ENCODE data around the gene SLC25A41.
"Not testable (repeated sequence)": the region's sequence is repeated elsewhere in the genome, so short reads cannot be mapped to it uniquely, and the experiment has no call there.

Gene SLC25A41

GRCh38 chr19:6428692-6429418, 4.7 kb downstream of the SLC25A41 start:
- DNase-seq (ENCODE audit: low read depth, low spot score) = not testable (repeated sequence)

- DNase-seq (ENCODE audit: low read depth, low spot score) = no peak
Observed at GRCh38 chr19:6427131-6427530, 6.4 kb downstream of the SLC25A41 start.

DNA sequence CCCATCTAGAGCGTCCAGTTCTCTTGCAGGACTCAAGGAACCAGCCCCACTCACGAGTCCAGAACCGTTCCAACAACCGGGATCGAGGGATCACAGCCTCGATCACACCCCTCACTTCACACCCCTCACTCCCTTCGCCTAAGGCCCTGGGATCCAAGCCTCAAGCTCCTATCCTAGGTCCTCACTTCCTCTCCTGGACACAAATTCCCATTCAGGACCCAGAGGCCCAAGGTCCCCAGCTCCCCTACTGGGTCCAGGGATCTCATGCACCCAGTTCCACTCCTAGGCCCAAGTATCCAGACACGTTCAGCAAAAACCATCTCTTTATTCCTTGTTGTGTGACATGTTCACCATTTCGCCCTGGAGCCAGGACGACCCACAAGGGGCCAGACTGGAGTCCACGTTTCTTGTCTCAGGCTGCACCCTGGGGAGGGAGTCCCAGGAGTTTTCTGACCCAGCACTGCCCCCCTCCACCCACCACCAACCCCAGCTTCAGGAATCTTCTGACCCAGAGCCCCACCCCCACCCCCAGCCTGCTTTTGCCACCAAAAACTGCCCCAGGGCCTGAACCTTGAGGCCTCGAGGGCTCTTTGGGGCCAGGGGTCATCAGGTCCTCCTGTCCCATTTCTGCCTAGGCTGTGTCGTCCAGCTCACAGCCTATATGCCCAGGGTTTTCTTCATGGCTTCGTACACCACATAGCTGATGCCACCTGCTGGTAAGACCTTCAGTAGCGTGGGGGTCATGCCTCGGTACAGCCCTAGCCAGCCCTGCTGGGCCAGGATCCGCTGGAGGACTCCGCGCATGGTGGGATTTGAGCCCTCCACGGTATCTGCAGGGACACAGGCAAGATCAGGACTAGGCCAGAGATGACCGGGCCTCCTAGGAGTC, 7.6 kb downstream of the SLC25A41 start:
- no peak for DNase-seq (ENCODE audit: low read depth, low spot score)

DNA sequence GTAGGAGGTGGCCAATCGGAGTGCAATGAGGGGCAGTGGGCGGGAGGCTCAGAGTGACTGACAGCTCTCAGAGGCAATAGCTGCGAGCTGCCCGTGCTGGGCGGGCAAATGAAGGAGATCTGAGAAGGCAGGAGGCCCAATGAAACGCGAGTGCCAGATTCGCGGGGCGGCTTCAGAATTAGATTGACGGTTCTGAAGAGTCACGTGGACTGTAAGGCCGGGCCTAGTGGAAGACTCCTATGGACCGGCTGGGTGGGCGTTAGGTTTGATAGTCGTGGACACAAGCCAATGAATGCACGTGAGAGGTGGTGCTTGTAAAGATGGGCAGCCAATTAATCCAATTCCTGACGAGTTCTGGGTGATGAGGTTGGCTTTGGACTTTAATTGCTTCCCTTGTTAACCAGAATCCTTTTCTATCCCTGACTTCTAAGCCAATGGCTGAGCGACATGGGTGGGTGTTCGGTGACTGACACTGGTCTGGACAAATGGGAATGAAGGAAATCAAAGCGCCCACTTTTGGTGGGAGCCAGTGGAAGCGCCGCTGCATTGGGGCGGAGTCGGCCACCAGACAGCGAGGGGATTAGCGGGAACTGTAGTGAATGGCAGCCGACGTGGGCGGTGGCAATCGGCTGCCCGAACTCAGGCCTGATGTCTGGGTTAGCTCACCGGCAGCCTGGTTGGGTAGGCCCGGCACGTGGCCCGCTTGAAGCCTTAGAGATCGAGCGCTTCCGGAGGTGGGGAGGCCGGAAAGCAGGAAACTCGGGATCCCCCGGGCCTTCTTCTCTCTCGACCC, 8.4 kb downstream of the SLC25A41 start:
- peak; percentile 100 for DNase-seq (ENCODE audit: low read depth, low spot score)

- DNase-seq (ENCODE audit: low read depth, low spot score) = peak; percentile 44
Observed at GRCh38 chr19:6424195-6424938, 9.2 kb downstream of the SLC25A41 start, which contains the start of gene KHSRP. Gene KHSRP, minus strand, starts transcription at chr19:6424811. Its CDS starts 110 bp downstream, at chr19:6424701.

DNA sequence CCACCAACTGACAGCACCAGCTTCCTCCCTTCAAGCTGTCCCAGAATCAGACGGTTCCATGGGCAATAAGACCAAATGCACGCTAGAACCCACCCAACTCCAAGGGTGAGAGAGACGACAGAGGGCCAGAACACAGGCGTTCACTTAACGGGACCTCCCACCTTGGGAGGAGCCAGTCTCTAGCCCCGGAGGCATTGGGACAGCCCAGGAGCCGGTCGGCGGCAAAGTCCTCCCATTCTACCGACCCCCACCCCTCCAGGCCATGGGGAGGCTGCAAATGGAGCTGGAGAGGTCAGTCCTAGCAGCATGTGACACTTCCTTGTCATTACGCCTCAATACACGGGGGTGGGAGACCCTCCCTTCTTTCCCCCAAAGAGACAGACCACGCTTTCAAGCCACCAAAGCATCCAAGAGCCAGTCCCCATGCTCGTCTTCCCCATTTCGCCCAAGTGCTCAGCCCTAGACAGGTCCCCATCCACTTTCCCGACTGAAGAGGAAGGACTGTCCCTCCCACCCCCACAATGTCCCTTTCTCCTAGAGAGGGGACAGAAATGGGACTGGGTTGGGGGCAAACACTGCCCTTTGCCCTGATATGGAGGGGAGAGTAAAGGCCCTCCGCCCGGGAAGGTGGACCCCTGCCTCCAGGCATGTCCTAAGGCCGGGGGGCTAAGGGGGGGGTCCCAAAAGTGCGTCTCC, 9.9 kb downstream of the SLC25A41 start:
- DNase-seq (ENCODE audit: low read depth, low spot score) = peak; percentile 75

DNA sequence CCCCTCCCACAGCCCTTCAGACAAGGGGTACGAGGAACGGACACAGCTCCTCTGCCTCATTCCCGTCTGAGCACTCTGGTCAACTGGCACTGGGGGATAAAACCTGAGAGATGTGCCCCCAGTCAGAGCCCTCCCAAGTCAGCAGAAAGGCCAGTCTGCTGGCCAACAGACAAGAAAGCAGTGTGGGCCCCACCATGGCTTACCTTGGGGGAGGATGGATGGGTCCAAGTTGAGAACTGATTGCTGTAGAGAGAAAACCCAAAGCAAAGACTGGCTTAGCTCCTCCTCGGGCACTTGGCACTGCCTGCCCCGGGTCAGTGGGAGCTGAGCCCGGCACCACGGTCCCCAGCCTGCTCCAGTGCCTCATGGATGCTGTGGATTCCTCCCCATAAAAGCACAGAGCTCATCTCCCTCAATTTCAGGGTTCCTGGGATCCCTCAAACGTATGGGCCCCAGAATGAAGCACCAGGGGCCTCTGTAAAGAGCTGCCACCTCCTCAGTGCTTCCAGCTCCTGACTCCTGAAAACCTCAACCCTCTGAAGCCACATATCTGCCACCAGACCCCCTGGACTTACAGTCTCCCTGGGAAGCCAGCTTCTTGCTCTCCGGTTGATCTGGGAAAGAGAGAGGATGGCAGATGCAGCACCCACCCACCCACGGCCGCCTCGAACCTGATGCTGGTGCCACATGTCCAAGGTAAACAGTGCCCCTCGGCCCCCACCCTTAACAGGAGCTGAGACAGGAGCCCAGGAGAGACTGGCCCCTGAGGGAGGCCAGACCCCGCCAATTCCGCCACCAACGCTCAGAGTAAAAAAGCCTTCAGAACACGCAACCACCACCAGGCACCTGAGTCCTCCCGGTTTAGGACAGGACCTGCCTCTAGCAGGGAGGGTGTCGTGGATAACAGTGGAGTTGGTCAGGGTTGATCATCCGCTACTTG, 12.2 kb downstream of the SLC25A41 start:
- DNase-seq (ENCODE audit: low read depth, low spot score) = no peak

DNA sequence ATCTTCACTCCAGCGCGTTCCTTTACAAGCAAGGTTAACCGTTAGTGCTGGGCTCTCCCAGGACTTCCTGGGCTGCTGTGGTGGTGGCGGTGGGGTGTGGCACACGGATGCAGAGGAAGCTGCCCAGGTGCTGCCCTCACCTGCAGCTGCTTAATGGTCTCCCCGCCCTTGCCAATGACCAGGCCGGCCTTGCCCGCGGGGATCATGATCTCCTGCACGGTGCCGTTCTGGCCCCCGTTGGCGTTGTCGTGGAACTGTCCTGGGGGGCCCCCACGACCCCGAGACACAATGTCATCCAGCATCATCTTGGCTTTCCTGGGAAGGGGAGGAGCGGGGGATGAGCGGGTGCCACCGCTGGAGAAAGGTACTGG, 15.0 kb downstream of the SLC25A41 start:
- no peak for DNase-seq (ENCODE audit: low read depth, low spot score)

DNA sequence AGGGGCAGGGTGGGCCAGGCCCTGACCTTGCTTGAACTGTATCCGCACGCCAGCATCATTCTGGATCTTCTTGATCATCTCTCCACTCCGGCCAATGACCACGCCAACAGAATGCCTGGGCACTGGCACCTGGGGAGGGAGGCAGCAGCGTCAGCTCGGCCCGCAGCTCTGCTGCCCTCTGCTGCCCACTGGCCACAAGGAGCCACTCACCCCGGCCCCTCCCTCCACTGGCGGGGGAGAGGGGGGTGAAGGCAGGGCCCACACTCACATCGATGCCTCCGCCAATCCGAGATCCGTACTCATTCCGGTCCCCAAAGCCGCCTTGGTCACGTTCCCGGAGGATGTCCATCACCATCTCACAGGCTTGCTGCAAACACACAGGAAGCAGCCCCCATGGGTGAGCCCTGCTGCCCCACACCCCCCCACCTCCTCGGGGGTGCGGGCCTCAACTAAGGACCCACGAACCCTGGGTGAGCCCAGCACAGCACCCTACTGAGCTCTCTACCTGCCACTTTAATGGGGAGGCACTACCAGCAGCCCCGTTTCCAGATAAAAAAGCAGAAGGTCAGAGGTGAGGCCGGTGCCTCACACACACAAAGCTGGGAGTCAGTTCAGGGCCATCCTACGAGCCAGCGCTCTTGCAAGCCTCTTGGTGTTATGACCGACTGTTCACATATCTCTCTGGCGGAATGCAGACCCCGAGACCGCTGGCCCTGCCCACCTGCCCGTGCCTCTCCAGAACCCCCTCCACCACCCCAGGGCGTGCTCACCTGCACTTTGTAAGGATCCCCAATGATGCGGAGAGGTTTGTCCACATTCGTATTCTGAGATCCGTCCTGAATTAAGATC, 15.6 kb downstream of the SLC25A41 start:
- DNase-seq (ENCODE audit: low read depth, low spot score) = peak; percentile 71

DNA sequence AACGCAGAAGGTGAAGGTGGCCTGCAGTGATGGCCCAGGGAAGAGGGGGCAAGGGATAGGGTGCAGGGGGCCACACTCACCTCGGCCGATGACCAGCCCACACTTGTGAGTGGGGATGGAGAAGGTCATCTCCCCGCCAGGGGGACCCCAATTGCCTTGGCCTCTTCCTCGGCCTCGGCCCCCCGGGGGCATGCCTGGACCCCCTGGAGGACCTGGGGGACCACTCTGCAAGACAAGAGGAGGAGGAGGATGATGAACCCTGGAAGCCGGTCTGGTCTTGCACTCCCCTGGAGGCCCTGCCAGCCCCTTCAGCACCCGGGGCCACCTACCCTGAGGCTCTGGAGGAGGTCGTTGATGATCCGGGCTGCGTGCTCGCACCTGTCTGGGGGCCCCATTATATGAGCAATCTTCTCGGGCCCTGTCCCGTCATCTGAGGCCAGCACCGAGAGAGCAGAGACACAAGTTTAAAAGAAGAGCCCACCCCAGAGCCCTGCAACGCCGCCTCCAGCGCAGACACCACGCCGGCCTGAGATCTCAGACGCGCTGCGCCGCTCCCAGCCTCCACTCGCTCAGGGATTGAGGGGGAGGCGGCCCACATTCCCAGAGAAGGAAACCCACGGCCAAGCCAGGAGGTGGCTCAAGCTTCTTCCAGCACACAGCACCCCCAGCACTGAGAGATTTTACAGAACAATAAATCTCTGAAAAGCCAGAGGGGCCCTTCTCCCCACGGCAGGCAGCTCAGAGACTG, 16.7 kb downstream of the SLC25A41 start:
- DNase-seq (ENCODE audit: low read depth, low spot score) = no peak

DNA sequence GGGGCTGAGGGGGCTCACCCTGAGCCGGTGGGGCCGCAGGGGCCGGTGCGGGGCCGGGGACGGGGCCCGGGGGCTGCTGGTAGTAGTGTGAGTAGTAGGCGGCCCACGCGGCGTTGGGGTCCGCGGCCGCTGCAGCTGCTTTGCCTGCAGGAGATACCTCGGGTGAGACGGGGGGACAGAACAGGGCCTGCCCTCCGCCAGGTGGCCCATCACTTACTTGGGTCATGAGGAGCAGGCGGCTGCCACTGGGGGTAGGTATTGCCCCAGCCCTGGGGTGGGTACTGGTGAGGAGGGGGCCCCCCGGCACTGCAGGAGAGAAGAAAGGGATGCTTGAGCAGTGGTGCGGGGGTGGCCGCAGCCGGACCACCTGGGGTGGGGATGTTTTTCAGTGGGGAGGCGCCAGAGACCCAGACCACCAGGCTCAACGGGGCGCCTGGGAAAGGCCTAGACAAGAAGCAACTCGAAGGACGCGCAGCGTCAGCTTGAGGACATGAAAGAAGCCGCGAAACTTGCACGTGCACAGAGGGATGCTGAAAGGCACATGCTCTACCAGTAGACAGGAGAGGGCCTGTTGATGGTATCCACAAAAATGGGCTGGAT, 17.9 kb downstream of the SLC25A41 start:
- DNase-seq (ENCODE audit: low read depth, low spot score) = no peak

GRCh38 chr19:6414793-6415590, 18.6 kb downstream of the SLC25A41 start:
- DNase-seq (ENCODE audit: low read depth, low spot score) = no peak

DNA sequence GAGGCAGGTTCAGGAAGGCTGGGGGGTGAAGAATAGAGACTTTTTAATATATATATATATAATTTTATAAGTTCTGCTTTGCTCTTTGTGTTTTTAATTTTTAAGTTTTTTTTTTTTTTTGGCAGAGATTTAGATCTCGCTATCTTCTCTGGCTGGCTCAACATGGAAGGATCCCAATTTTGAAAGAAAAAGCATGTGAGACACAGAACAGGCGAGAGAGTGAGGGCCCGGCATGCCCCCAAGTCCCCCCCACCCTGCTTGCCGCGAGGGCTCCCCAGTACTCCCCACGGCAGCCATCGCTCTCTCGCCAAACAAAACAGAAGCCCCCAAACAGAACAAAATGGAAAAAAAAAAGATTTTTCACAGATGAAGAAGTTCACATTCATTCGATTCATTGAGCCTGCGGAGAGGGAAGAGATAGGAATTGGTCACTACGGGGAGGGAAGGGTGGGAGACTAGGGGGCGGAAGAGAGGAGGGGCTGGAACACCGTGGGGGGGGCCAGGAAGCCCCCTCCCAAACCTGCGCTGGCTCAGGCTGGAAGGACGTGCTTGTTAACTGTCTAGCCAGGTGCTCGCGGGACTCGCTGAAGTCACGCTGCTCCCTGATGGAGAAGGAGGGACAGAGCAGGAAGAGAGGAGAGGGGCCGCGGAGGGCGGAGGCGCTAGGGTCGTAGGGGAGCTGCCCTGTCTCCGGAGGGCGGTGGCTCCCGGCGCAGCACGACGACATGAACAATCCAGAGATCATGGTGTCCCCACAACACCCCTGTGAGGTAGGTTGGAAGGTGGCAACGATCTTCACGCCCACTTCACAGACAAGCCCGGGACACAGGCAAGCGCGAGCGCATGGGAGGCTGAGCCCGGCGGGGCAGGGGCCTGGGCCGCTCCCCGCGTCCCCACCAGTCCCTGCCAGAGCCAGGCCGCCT, 19.6 kb downstream of the SLC25A41 start:
- DNase-seq (ENCODE audit: low read depth, low spot score) = no peak

- DNase-seq (ENCODE audit: low read depth, low spot score) = no peak
Observed at GRCh38 chr19:6413291-6413690, 20.3 kb downstream of the SLC25A41 start.

DNA sequence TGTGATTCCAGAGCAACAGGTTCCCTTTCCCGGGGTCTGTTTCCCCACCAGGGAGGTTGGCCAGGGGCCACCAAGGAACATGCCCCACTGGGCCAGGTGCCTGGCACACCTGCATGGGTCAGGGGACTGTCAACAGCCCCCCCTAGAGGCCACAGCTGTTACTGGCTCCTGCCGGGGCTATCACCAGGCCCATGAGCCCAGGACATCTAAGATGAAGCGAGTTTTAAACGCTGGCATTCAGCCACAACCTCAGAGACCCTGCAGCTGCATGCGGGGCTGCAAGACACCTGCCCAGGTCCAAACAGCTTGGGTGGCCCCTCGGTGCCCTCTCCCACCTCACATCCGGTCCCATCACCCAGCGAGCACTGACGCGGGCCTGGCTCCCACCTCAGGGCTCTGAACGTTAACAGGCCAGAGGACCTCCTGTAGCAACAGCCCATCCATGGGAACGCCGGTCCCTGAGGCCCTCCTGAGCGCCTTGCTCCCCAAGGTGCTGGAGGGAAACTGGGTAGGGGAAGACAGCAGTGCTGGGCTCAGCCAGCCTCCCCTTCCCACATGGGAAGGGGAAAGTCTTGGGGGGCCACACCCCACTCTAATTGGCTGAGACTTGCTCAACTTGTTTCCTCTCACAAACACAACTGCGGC, 21.0 kb downstream of the SLC25A41 start:
- peak; percentile 35 for DNase-seq (ENCODE audit: low read depth, low spot score)
